ENCODE results near the gene THSD1. TPM values are rescaled to one million over a fixed set of nuclear protein-coding genes. Genes with fewer than 3 reads are reported as not detected.

The THSD1 gene
- total and polyA plus RNA-seq, 10 of the 15 experiments (the other 5 are each of a cell fraction or from before 2014, with no cell fraction given): 0.03 to 0.20 (median 0.13) TPM; not detected in 2

- no peak for TF ChIP-seq HSF1 (IDR thresholded peaks at IDR 0.05; ENCODE audit: low read depth, low read length)
- no peak for TF ChIP-seq ZBTB33 (IDR thresholded peaks at IDR 0.05)
- no peak for TF ChIP-seq MEF2A (IDR thresholded peaks at IDR 0.05; ENCODE audit: insufficient read depth, low read depth, low read length)
- no peak for TF ChIP-seq MTA2 (IDR thresholded peaks at IDR 0.05; ENCODE audit: low read depth)
- no peak for TF ChIP-seq MLLT1 (IDR thresholded peaks at IDR 0.05)
- no peak for TF ChIP-seq IRF3 (IDR thresholded peaks at IDR 0.05)
Observed at GRCh38 chr13:52412128-52412527, 6.2 kb upstream of the THSD1 start (continued).
